Measurements from ENCODE around the gene TMED8. TPM values are rescaled to one million over a fixed set of nuclear protein-coding genes. Genes with fewer than 3 reads are reported as not detected.

TMED8 gene
- total RNA-seq, 2 donors from 2014 or later: 20.5 to 27.6 TPM

DNA sequence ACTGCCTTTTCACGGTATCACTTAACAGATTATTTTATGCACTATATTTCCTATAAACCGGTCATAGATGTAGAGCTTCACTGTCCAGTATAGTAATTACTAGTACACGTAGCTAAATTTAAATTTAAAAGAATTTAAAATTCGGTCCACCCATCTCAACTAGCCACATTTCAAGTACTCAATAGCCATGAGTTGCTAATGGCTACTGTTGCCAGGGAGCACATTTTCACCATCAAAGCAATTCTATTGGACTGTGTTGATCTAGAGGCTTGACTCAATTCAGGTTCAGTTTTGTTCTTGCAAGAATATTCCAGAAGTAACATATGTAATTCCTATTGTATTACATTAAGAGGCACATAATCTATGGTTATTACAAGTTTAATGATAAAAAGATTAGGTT, 20.0 kb downstream of the TMED8 start:
- Mint-ChIP-seq H3K9me3 (peaks cover 2% of the 10 kb centered on the region), H3K36me3 (ENCODE audit: low read depth) (no peaks in the 10 kb centered on the region), H3K4me3 (no peak overlapping the region), H3K27me3 (ENCODE audit: insufficient read depth) (no peaks in the 10 kb centered on the region), H3K4me1 (no peaks in the 10 kb centered on the region), H3K27ac (no peak overlapping the region)
- Histone ChIP-seq H3K9me3 (ENCODE audit: control insufficient read depth, low read length) (peaks cover 6% of the 10 kb centered on the region), H3K36me3 (ENCODE audit: control insufficient read depth, insufficient read depth, low read length) (no peaks in the 10 kb centered on the region), H3K27me3 (ENCODE audit: control insufficient read depth, insufficient read depth, low read length, poor library complexity, severe bottlenecking) (no peaks in the 10 kb centered on the region), H3K9ac (ENCODE audit: extremely low read depth, low read length, poor library complexity, severe bottlenecking) (no peak overlapping the region), H3K4me3 (ENCODE audit: low read length) (no peak overlapping the region), H3K27ac (ENCODE audit: low read depth, low read length) (no peak overlapping the region), H3K4me1 (ENCODE audit: control insufficient read depth, insufficient read depth, low read length) (no peaks in the 10 kb centered on the region)
- TF ChIP-seq, protein P1, sequence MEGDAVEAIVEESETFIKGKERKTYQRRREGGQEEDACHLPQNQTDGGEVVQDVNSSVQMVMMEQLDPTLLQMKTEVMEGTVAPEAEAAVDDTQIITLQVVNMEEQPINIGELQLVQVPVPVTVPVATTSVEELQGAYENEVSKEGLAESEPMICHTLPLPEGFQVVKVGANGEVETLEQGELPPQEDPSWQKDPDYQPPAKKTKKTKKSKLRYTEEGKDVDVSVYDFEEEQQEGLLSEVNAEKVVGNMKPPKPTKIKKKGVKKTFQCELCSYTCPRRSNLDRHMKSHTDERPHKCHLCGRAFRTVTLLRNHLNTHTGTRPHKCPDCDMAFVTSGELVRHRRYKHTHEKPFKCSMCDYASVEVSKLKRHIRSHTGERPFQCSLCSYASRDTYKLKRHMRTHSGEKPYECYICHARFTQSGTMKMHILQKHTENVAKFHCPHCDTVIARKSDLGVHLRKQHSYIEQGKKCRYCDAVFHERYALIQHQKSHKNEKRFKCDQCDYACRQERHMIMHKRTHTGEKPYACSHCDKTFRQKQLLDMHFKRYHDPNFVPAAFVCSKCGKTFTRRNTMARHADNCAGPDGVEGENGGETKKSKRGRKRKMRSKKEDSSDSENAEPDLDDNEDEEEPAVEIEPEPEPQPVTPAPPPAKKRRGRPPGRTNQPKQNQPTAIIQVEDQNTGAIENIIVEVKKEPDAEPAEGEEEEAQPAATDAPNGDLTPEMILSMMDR (conservative IDR thresholded peaks at IDR 0.05): no peak
- no peak for DNase-seq
- WGBS, 2 experiments (ENCODE audit: insufficient coverage in 1 of 2, insufficient read length in 1 of 2): 96% methylated on average over 4 of the region's 4 CpGs; no CpG with 5 or more reads in 1 of the 2 experiments

DNA sequence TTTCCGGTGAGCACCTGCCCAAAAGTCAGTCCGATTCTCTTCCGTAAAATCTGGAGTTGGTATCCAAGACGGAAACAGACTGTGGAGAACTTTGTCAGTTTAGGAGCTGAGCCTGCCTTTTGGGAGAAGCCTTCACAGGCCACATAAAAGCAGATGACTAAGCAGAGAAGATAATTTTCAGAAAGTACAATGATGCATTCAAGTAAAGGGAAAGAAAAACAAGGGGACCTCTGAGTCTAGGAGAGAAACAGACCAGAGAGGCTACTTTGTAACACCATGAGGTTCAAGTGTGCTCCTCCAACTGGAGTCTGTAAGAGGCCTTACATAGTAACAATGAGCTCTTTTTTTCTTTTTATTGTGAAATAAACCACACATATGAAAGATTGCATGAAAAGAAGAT, 21.1 kb downstream of the TMED8 start:
- Mint-ChIP-seq H3K27me3 (ENCODE audit: insufficient read depth) (no peaks in the 10 kb centered on the region), H3K9me3 (no peaks in the 10 kb centered on the region), H3K4me3 (no peak overlapping the region), H3K27ac (no peak overlapping the region), H3K36me3 (ENCODE audit: low read depth) (peaks cover 5% of the 10 kb centered on the region), H3K4me1 (no peaks in the 10 kb centered on the region)
- Histone ChIP-seq H3K4me3 (ENCODE audit: low read length) (no peak overlapping the region), H3K36me3 (ENCODE audit: control insufficient read depth, insufficient read depth, low read length) (peaks cover 2% of the 10 kb centered on the region), H3K9me3 (ENCODE audit: control insufficient read depth, low read length) (no peaks in the 10 kb centered on the region), H3K27ac (ENCODE audit: low read depth, low read length) (no peak overlapping the region), H3K4me1 (ENCODE audit: control insufficient read depth, insufficient read depth, low read length) (no peaks in the 10 kb centered on the region), H3K27me3 (ENCODE audit: control insufficient read depth, insufficient read depth, low read length, poor library complexity, severe bottlenecking) (no peaks in the 10 kb centered on the region), H3K9ac (ENCODE audit: extremely low read depth, low read length, poor library complexity, severe bottlenecking) (no peak overlapping the region)
- 94 to 98% methylated on average over 4 of the region's 4 CpGs for WGBS, 2 experiments (ENCODE audit: insufficient coverage in 1 of 2, insufficient read length in 1 of 2)
- DNase-seq: no peak
- TF ChIP-seq, protein P1 (conservative IDR thresholded peaks at IDR 0.05): no peak

DNA sequence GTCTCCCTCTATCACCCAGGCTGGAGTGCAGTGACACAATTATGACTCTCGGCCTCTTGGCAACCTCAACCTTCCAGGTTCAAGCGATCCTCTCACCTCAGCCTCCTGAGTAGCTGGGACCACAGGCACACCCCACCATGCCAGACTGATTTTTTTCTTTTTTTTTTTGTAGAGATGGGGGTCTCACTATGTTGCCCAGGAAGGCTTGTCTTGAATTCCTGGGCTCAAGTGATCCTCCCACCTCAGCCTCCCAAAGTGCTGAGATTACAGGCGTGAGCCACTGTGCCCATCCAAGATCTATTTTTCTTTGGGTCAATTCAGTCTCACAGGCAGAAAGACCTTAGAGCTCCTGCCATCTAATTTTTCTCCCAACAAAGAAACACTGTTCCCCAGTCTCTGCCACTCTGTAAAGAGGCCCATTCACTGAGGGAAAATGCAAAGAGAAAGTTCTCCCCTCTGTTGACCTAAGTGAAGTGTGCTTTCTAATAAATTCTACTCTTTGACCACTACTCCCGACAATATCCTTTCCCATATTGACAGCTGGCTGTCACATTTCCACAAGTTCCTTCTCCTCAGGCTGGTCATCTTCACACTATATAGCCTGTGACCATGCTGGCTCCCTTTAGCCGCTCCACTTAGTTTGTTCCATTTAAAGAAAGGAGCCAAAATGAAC, 23.3 kb downstream of the TMED8 start:
- peaks cover 23% of the 10 kb centered on the region for H3K36me3 Mint-ChIP-seq (ENCODE audit: low read depth)
- no peaks in the 10 kb centered on the region for H3K27me3 Mint-ChIP-seq (ENCODE audit: insufficient read depth)
- TF ChIP-seq, protein P1 (conservative IDR thresholded peaks at IDR 0.05): no peak
- Histone ChIP-seq H3K36me3 (ENCODE audit: control insufficient read depth, insufficient read depth, low read length) (peaks cover 17% of the 10 kb centered on the region), H3K9ac (ENCODE audit: extremely low read depth, low read length, poor library complexity, severe bottlenecking) (no peak overlapping the region), H3K27ac (ENCODE audit: low read depth, low read length) (no peak overlapping the region), H3K27me3 (ENCODE audit: control insufficient read depth, insufficient read depth, low read length, poor library complexity, severe bottlenecking) (no peaks in the 10 kb centered on the region), H3K9me3 (ENCODE audit: control insufficient read depth, low read length) (no peaks in the 10 kb centered on the region), H3K4me1 (ENCODE audit: control insufficient read depth, insufficient read depth, low read length) (no peaks in the 10 kb centered on the region), H3K4me3 (ENCODE audit: low read length) (no peak overlapping the region)
- no peaks in the 10 kb centered on the region for H3K9me3 Mint-ChIP-seq
- DNase-seq: no peak
- no peak overlapping the region for H3K27ac Mint-ChIP-seq
- H3K4me3 Mint-ChIP-seq: no peak overlapping the region
- 92 to 95% methylated on average over 4 to 5 of the region's 5 CpGs for WGBS, 2 experiments (ENCODE audit: insufficient coverage in 1 of 2, insufficient read length in 1 of 2)
- no peaks in the 10 kb centered on the region for H3K4me1 Mint-ChIP-seq
